K562 (cell line): ENCODE measurements around the gene ZNF302. TPM values are rescaled to one million over a fixed set of nuclear protein-coding genes. Genes with fewer than 3 reads are reported as not detected.

Experiments used
- ATAC-seq: fragments of 200-7000 bp; cut with Tn5 transposase; 3 replicates; pipeline ENCODE4 v1.9.1; 2020; ENCODE audit warnings: moderate library complexity
- BruUV-seq: library from RNA; stranded (reverse); fragments of 400-500 nt; replicated peaks from 2 replicates; lab custom pipeline; 2021; lab: Mats Ljungman, UMichigan
- CTCF ChIA-PET: fragments of 300-600 bp; formaldehyde crosslinking; extraction: SDS; loops from one replicate; lab custom pipeline; 2021; ENCODE audit warnings: low intra/inter-chr PET ratio; lab: Yijun Ruan, JAX
- POLR2A ChIA-PET: fragments of 300-600, 350-650 bp; sonication (Branson Sonifier 250); formaldehyde crosslinking; extraction: SDS; loops from one replicate; lab custom pipeline; 2021; ENCODE audit warnings: antibody characterized with exemption, inconsistent platforms; lab: Yijun Ruan, JAX
- DNase-seq, 4 experiments: peaks; one replicate each; pipeline versions ENCODE4 v3.0.0 to v3.0.0-alpha.2; 2011 to 2018; ENCODE audit warnings: low spot score in 3 of 4, mixed read lengths in 3 of 4; ENCODE audit errors: extremely low read depth in 1 of 4
- FAIRE-seq: peaks from 2 replicates; lab custom pipeline; 2011; peaks lifted over from hg19 to GRCh38; lab: Jason Lieb, UNC
- H2AFZ ChIP-seq: 2 replicates; pipeline ENCODE4 v1.6.0; 2011; ENCODE audit warnings: low read depth, low read length, control low read depth, inconsistent platforms
- H3K27ac ChIP-seq: fragments of 200-600 bp; 3 replicates; pipeline ENCODE4 v1.8.0; 2011; ENCODE audit warnings: low read depth, mild to moderate bottlenecking, control low read depth, inconsistent platforms, low read length, moderate library complexity, mixed read lengths; ENCODE audit errors: extremely low read depth
- H3K27me3 ChIP-seq, 2 experiments: fragments of 300-600 bp in 1 of 2; 2 replicates in 1 of 2; 3 replicates in 1 of 2; pipeline versions ENCODE4 v1.6.0 to v1.8.0; 2011; ENCODE audit warnings: inconsistent platforms in 2 of 2, low read length in 2 of 2, mild to moderate bottlenecking in 1 of 2, mixed read lengths in 1 of 2, moderate library complexity in 1 of 2; ENCODE audit not compliant: control insufficient read depth in 2 of 2, insufficient read depth in 2 of 2
- H3K36me3 ChIP-seq: fragments of 300-600 bp; 3 replicates; pipeline ENCODE4 v1.8.0; 2011; ENCODE audit warnings: mild to moderate bottlenecking, low read length, inconsistent platforms; ENCODE audit not compliant: control insufficient read depth, insufficient read depth
- H3K4me1 ChIP-seq, 2 experiments: fragments of 200-600 bp in 1 of 2; replicated peaks in 1 of 2; 2 replicates in 1 of 2; 3 replicates in 1 of 2; pipeline versions ENCODE4 v1.5.1 to v1.8.0; 2011; ENCODE audit warnings: inconsistent platforms in 2 of 2, low read length in 2 of 2, mild to moderate bottlenecking in 1 of 2, mixed read lengths in 1 of 2, moderate library complexity in 1 of 2; ENCODE audit not compliant: control insufficient read depth in 2 of 2, insufficient read depth in 2 of 2
- H3K4me2 ChIP-seq: 2 replicates; pipeline ENCODE4 v1.6.1; 2011; ENCODE audit warnings: low read length, control low read depth, inconsistent platforms, mixed read lengths; ENCODE audit not compliant: insufficient read depth
- H3K4me3 ChIP-seq: fragments of 200-600 bp; sonication (generic), shearing (Covaris generic); 2 replicates; pipeline ENCODE4 v1.5.1; 2016; ENCODE audit warnings: control low read depth, inconsistent platforms
- H3K79me2 ChIP-seq: fragments of 200-600 bp; 3 replicates; pipeline ENCODE4 v1.8.0; 2011; ENCODE audit warnings: low read length, inconsistent platforms; ENCODE audit not compliant: control insufficient read depth, insufficient read depth
- H3K9ac ChIP-seq, 2 experiments: 2 replicates each; pipeline versions ENCODE4 v1.6.0 to v1.6.1; 2011; ENCODE audit warnings: low read depth in 2 of 2, low read length in 2 of 2, control low read depth in 1 of 2, inconsistent platforms in 1 of 2, mild to moderate bottlenecking in 1 of 2, mixed read lengths in 1 of 2; ENCODE audit not compliant: insufficient read depth in 1 of 2
- H3K9me1 ChIP-seq: one replicate; pipeline ENCODE4 v1.6.0; 2011; ENCODE audit warnings: inconsistent platforms, mild to moderate bottlenecking, low read length, moderate library complexity; ENCODE audit not compliant: control insufficient read depth, insufficient read depth
- H3K9me3 ChIP-seq: replicated peaks from 2 replicates; pipeline ENCODE4 v1.5.1; 2011; ENCODE audit warnings: low read depth, low read length, inconsistent platforms; ENCODE audit not compliant: control insufficient read depth, insufficient read depth
- H4K20me1 ChIP-seq: replicated peaks from 2 replicates; pipeline ENCODE4 v1.6.1; 2011; ENCODE audit warnings: low read length, inconsistent platforms, mixed read lengths; ENCODE audit not compliant: control insufficient read depth, insufficient read depth
- FOXA1 ChIP-seq: fragments of 450-650 bp; IDR thresholded peaks from 2 replicates; pipeline ENCODE4 v1.6.1; 2016; ENCODE audit warnings: mild to moderate bottlenecking, borderline replicate concordance
- KDM1A ChIP-seq, 2 experiments: fragments of 450-650 bp; IDR thresholded peaks; 2 replicates each; pipeline ENCODE4 v1.6.1; 2016; ENCODE audit warnings: mild to moderate bottlenecking in 2 of 2
- MBD1 ChIP-seq: fragments of 250-450 bp; sonication (Bioruptor Pico); IDR thresholded peaks from 2 replicates; pipeline ENCODE4 v1.8.0; 2022; ENCODE audit warnings: inconsistent platforms
- NCOA1 ChIP-seq: fragments of 450-650 bp; IDR thresholded peaks from 2 replicates; pipeline ENCODE4 v1.6.1; 2016; ENCODE audit warnings: low read depth
- RBM25 ChIP-seq: fragments of 200-400 bp; formaldehyde crosslinking; IDR thresholded peaks from 2 replicates; pipeline ENCODE4 v1.6.1; 2018; ENCODE audit warnings: low read length, low read depth, moderate library complexity; ENCODE audit not compliant: severe bottlenecking
- ZMIZ1 ChIP-seq, 2 experiments: fragments of 150-350 bp in 1 of 2; IDR thresholded peaks; 2 replicates each; pipeline ENCODE4 v1.6.1; 2012 to 2016; ENCODE audit warnings: low read depth in 2 of 2, low read length in 2 of 2, mild to moderate bottlenecking in 1 of 2, moderate library complexity in 1 of 2
- ZNF175 ChIP-seq: fragments of 200-800 bp; sonication (Bioruptor generic); IDR thresholded peaks from 2 replicates; pipeline ENCODE4 v1.6.1; 2016; ENCODE audit warnings: low read depth, mild to moderate bottlenecking, missing genetic modification characterization, missing compliant biosample characterization
- ZNF512 ChIP-seq: IDR thresholded peaks from 2 replicates; pipeline ENCODE4 v1.6.1; 2016; ENCODE audit warnings: missing genetic modification characterization, missing compliant biosample characterization
- ZNF696 ChIP-seq: fragments of 250-450 bp; sonication (Bioruptor Pico); conservative IDR thresholded peaks from 2 replicates; pipeline ENCODE4 v1.4.0; 2020; ENCODE audit warnings: mild to moderate bottlenecking, moderate library complexity
- ZNF740 ChIP-seq, 3 experiments: fragments of 200-800 bp in 1 of 3; sonication (Bioruptor generic) in 1 of 3; sonication (generic) in 1 of 3; formaldehyde crosslinking in 1 of 3; IDR thresholded peaks; 2 replicates each; pipeline versions ENCODE4 v1.6.1 to v1.8.0; 2016 to 2022; ENCODE audit warnings: mild to moderate bottlenecking in 2 of 3, missing compliant biosample characterization in 2 of 3, missing genetic modification characterization in 2 of 3, missing genetic modification reagents in 1 of 3
- ZNF830 ChIP-seq: fragments of 250-450 bp; sonication (Bioruptor Pico); IDR thresholded peaks from 2 replicates; pipeline ENCODE4 v1.5.0; 2021; ENCODE audit warnings: mild to moderate bottlenecking
- WGBS: fragments of 100-300 bp; shearing (Covaris generic); methylation state at CpG from one replicate; pipeline ENCODE4 v1.1.6; 2016; ENCODE audit warnings: low coverage, mixed read lengths; ENCODE audit not compliant: insufficient coverage; ENCODE audit errors: missing lambda C conversion rate; 5-methylcytosine and 5-hydroxymethylcytosine counted together
- in situ Hi-C: fragments of 300-500 bp; cut with MboI; formaldehyde crosslinking; loops from 4 replicates; pipeline ENCODE4 v1.15.0; 2018; ENCODE audit warnings: inconsistent platforms, mixed read lengths
- intact Hi-C: fragments of 100-400 bp; cut with micrococcal nuclease; formaldehyde crosslinking; loops from 2 replicates; pipeline ENCODE4 v1.14.2; 2022
- polyA plus RNA-seq, 8 experiments: library from polyadenylated mRNA; depleted of rRNA in 4 of 8; stranded (reverse) in 5 of 8; unstranded in 3 of 8; fragments of >200 nt; fragmentation: Nextera tagmentation in 2 of 8; fragmentation: Illumina TruSeq in 1 of 8; extraction: Ambion mirVana in 2 of 8; extraction: Trizol in 1 of 8; gene quantifications; 2 replicates each; pipeline versions ENCODE4 v1.2.1 to v1.2.3, GENCODE V29; 2011 to 2014; ENCODE audit warnings: inconsistent platforms in 1 of 8, missing spikeins in 1 of 8
- total RNA-seq, 7 experiments: library from RNA; depleted of rRNA in 6 of 7; stranded (reverse); fragments of >200 nt in 6 of 7; fragmentation: Illumina TruSeq in 2 of 7; extraction: Trizol in 2 of 7; gene quantifications; 2 replicates each; pipeline versions ENCODE4 v1.2.1 to v1.2.3, GENCODE V29; 2011 to 2021; ENCODE audit warnings: low replicate concordance in 1 of 7

Gene ZNF302
- total and polyA plus RNA-seq, 9 of the 15 experiments (the other 6 are each of a cell fraction or from before 2014, with no cell fraction given) = 0.08 to 1.0 (median 0.27) TPM; not detected in 1

GRCh38 chr19:34649886-34650543, 27.5 kb upstream of the ZNF302 start:
- in situ Hi-C loops (no loop called here), intact Hi-C loops (no loop called here)
- H4K20me1 ChIP-seq = 0 out of 2 replicates have a peak, but pooled peaks cover 3% of the 10 kb centered on the region
- ChIA-PET POLR2A (interaction anchor here (0.6 kb wide), 1 partner anchor 440 kb away, joined by 3 read pairs; no protein-coding TSS in a partner anchor), CTCF (no interaction called here)
- H3K36me3 ChIP-seq = no peaks in the 10 kb centered on the region
- H3K79me2 ChIP-seq = no peaks in the 10 kb centered on the region
- H3K9me3 ChIP-seq = no peaks in the 10 kb centered on the region
- H3K9ac ChIP-seq = no peak overlapping the region
- peaks cover 0 to 26% of the 10 kb centered on the region in 2 experiments; a peak in 2 of 5 replicates for H3K27me3 ChIP-seq
- ATAC-seq (no peak), DNase-seq (no peak), FAIRE-seq (no peak)
- no peaks in the 10 kb centered on the region for H3K9me1 ChIP-seq
- H3K4me3 ChIP-seq = no peak overlapping the region
- no peak overlapping the region for H3K4me2 ChIP-seq
- no peak overlapping the region for H3K27ac ChIP-seq
- H3K4me1 ChIP-seq = no peaks in the 10 kb centered on the region
- BruUV-seq = no TSS peak
- WGBS = 6% methylated on average over 9 of the region's 9 CpGs
- TF ChIP-seq ZNF830 (CRISPR knock-in tag) (no peak), ZNF512 (tag) (no peak), RBM25 (no peak), KDM1A (IDR thresholded peaks at IDR 0.05) (no peak), ZNF175 (CRISPR knock-in tag) (no peak), ZMIZ1 (IDR thresholded peaks at IDR 0.05; ENCODE audit: low read depth in 2 of 2, low read length in 2 of 2) (no peak), ZNF696 (CRISPR knock-in tag) (no peak), ZNF740 (CRISPR knock-in tag; IDR thresholded peaks at IDR 0.05) (no peak), ZNF740 (tag; IDR thresholded peaks at IDR 0.05) (no peak), FOXA1 (no peak), MBD1 (CRISPR knock-in tag) (no peak), NCOA1 (no peak)
- no peak overlapping the region for H2AFZ ChIP-seq
